ENCODE data around the gene SPHK1. TPM values are rescaled to one million over a fixed set of nuclear protein-coding genes. Genes with fewer than 3 reads are reported as not detected.

The SPHK1 gene
- total RNA-seq, 2 experiments from 2014 or later, result 0.28 to 0.78 TPM

DNA sequence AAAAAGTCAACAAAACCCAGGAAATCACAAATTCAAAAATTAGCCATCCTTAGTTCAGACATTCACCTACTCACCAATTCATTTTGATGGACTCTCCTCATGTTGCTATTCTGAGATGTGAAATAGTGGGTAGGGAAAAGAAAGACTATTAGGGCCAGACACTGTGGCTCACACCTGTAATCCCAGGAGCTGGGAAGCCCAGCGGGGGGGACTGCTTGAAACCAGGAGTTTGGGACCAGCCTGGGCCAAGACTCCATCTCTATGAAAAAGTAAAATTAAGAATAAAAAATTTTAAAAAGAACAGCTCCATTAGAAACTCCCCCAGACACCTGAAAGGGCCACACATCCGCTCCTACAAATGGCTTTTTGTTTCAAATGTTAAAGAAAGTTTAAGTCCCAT, 47.1 kb downstream of the SPHK1 start:
- Histone ChIP-seq H3K9me2 (ENCODE audit: insufficient read depth, low read length) (no peaks in the 10 kb centered on the region), H3K79me2 (ENCODE audit: insufficient read depth, low read depth, low read length) (peaks cover 96% of the 10 kb centered on the region), H3K4me1 (ENCODE audit: insufficient read depth, low read length, poor library complexity, severe bottlenecking) (peaks cover 90% of the 10 kb centered on the region), H4K20me1 (ENCODE audit: insufficient read depth, low read length) (no peaks in the 10 kb centered on the region), H3K9me3 (ENCODE audit: low read length) (no peaks in the 10 kb centered on the region), H3K27ac (ENCODE audit: low read depth, low read length, poor library complexity, severe bottlenecking) (peak overlapping the region; percentile 92), H3K4me3 (ENCODE audit: low read depth, low read length, poor library complexity, severe bottlenecking) (peak overlapping the region; percentile 26), H2AFZ (ENCODE audit: low read length) (no peak overlapping the region), H3K4me2 (ENCODE audit: low read length) (peak overlapping the region; percentile 65), H3K36me3 (ENCODE audit: insufficient read depth, low read length) (peaks cover 15% of the 10 kb centered on the region; the same call in 1 of the 2 replicates)
- CTCF ChIA-PET (ENCODE audit: unreplicated experiment), result interaction anchor here (1.6 kb wide), 1 partner anchor 21 kb away, joined by 3 read pairs; no protein-coding TSS in a partner anchor
- no peak for TF ChIP-seq EZH2phosphoT487 (IDR thresholded peaks at IDR 0.05; ENCODE audit: borderline replicate concordance, low read depth, low read length)
- TF ChIP-seq, protein P1, sequence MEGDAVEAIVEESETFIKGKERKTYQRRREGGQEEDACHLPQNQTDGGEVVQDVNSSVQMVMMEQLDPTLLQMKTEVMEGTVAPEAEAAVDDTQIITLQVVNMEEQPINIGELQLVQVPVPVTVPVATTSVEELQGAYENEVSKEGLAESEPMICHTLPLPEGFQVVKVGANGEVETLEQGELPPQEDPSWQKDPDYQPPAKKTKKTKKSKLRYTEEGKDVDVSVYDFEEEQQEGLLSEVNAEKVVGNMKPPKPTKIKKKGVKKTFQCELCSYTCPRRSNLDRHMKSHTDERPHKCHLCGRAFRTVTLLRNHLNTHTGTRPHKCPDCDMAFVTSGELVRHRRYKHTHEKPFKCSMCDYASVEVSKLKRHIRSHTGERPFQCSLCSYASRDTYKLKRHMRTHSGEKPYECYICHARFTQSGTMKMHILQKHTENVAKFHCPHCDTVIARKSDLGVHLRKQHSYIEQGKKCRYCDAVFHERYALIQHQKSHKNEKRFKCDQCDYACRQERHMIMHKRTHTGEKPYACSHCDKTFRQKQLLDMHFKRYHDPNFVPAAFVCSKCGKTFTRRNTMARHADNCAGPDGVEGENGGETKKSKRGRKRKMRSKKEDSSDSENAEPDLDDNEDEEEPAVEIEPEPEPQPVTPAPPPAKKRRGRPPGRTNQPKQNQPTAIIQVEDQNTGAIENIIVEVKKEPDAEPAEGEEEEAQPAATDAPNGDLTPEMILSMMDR (conservative IDR thresholded peaks at IDR 0.05; ENCODE audit: low read length), result no peak
- POLR2A ChIA-PET, result interaction anchor here (1.1 to 2.5 kb wide), 4 partner anchors 14 to 21 kb away, joined by 3 to 12 read pairs (median 6); no protein-coding TSS in a partner anchor
- DNase-seq (ENCODE audit: low spot score), result no peak
- intact Hi-C loops (cut with micrococcal nuclease; ENCODE audit: unreplicated experiment), result no loop called here
- no TSS peak for BruUV-seq (replicated peaks)

- Histone ChIP-seq H3K27ac (ENCODE audit: low read depth, low read length, poor library complexity, severe bottlenecking) (peak overlapping the region; percentile 92), H2AFZ (ENCODE audit: low read length) (no peak overlapping the region), H3K36me3 (ENCODE audit: insufficient read depth, low read length) (peaks cover 15% of the 10 kb centered on the region; the same call in 1 of the 2 replicates), H3K79me2 (ENCODE audit: insufficient read depth, low read depth, low read length) (peaks cover 95% of the 10 kb centered on the region), H3K9me2 (ENCODE audit: insufficient read depth, low read length) (no peaks in the 10 kb centered on the region), H3K4me3 (ENCODE audit: low read depth, low read length, poor library complexity, severe bottlenecking) (peak overlapping the region; percentile 26), H3K4me2 (ENCODE audit: low read length) (peak overlapping the region; percentile 65), H3K9me3 (ENCODE audit: low read length) (no peaks in the 10 kb centered on the region), H4K20me1 (ENCODE audit: insufficient read depth, low read length) (no peaks in the 10 kb centered on the region), H3K4me1 (ENCODE audit: insufficient read depth, low read length, poor library complexity, severe bottlenecking) (peaks cover 85% of the 10 kb centered on the region)
- CTCF ChIA-PET (ENCODE audit: unreplicated experiment), result interaction anchor here (1.6 kb wide), 1 partner anchor 21 kb away, joined by 3 read pairs; no protein-coding TSS in a partner anchor
- POLR2A ChIA-PET, result interaction anchor here (1.1 to 2.5 kb wide), 3 partner anchors 13 to 16 kb away, joined by 5 to 12 read pairs (median 6); no protein-coding TSS in a partner anchor
- TF ChIP-seq, protein P1 (conservative IDR thresholded peaks at IDR 0.05; ENCODE audit: low read length), result no peak
- BruUV-seq (replicated peaks), result no TSS peak
- intact Hi-C loops (cut with micrococcal nuclease; ENCODE audit: unreplicated experiment), result loop anchor here (2.0 kb wide), 1 partner anchor 21 kb away; the partner anchor contains the start of gene UBE2O
- DNase-seq (ENCODE audit: low spot score), result peak; percentile 45
Measured at GRCh38 chr17:76432004-76432403, 47.6 kb downstream of the SPHK1 start.

DNA sequence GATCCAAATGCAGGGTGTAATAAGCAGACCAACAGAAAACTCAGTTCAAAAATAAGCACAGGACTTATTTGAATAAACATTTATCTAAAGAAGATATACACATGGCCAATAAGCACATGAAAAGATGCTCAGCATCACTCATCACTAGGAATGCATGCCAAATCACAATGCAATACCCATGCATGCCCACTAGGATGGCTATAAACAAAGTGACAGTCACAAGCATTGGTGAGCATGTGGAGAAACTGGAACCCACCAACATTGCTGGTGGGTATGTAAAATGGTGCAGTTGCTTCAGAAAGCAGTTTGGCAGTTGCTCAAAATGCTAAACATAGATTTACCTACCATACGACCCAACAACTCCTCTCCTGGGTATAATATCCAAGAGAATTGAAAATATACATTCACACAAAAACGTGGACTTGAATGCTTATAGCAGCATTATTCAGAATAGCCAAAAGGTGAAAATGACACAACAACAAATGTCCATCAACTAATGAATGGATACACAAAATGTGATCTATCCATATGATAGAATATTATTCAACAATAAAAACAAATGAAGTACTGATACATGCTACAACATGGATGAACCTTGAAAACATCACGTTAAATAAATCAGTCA, 48.4 kb downstream of the SPHK1 start:
- POLR2A ChIA-PET, result no interaction called here
- TF ChIP-seq EZH2phosphoT487 (IDR thresholded peaks at IDR 0.05; ENCODE audit: borderline replicate concordance, low read depth, low read length), result no peak
- TF ChIP-seq, protein P1 (conservative IDR thresholded peaks at IDR 0.05; ENCODE audit: low read length), result peak; percentile 83
- H3K27ac ChIP-seq (ENCODE audit: low read depth, low read length, poor library complexity, severe bottlenecking), result peak overlapping the region; percentile 92
- H3K4me3 ChIP-seq (ENCODE audit: low read depth, low read length, poor library complexity, severe bottlenecking), result peak overlapping the region; percentile 26
- CTCF ChIA-PET (ENCODE audit: unreplicated experiment), result no interaction called here
- intact Hi-C loops (cut with micrococcal nuclease; ENCODE audit: unreplicated experiment), result loop anchor here (2.0 kb wide), 1 partner anchor 20 kb away; the partner anchor contains the start of gene UBE2O
- no TSS peak for BruUV-seq (replicated peaks)
- H3K9me3 ChIP-seq (ENCODE audit: low read length), result no peaks in the 10 kb centered on the region
- no peaks in the 10 kb centered on the region for H4K20me1 ChIP-seq (ENCODE audit: insufficient read depth, low read length)
- peaks cover 96% of the 10 kb centered on the region for H3K79me2 ChIP-seq (ENCODE audit: insufficient read depth, low read depth, low read length)
- H3K4me1 ChIP-seq (ENCODE audit: insufficient read depth, low read length, poor library complexity, severe bottlenecking), result peaks cover 83% of the 10 kb centered on the region
- H3K4me2 ChIP-seq (ENCODE audit: low read length), result peak overlapping the region; percentile 65
- no peak overlapping the region for H2AFZ ChIP-seq (ENCODE audit: low read length)
- peaks cover 15% of the 10 kb centered on the region; the same call in 1 of the 2 replicates for H3K36me3 ChIP-seq (ENCODE audit: insufficient read depth, low read length)
- no peaks in the 10 kb centered on the region for H3K9me2 ChIP-seq (ENCODE audit: insufficient read depth, low read length)
- peak; percentile 71 for DNase-seq (ENCODE audit: low spot score)
